ENCODE measurements around the gene RNF2. TPM values are rescaled to one million over a fixed set of nuclear protein-coding genes. Genes with fewer than 3 reads are reported as not detected.

Gene RNF2
- total and polyA plus RNA-seq, 8 donors, result 15.8 to 46.2 (median 39.0) TPM

DNA sequence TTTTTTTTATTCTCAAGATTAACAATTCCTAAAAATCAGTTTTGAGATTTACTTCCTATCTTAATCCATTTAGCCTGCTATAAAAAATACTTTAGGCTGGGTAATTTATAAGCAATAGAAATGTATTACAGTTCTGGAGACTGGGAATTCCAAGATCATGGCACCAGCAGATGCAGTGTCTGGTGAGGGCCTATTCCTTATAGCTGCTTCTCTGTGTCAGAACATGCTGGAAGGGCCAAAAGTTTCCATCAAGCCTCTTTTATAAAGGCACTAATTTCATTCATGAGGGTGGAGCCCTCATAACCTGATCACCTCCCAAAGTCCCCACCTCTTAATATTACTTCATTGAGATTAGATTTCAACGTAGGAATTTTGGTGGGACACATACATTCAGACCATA, 41.7 kb downstream of the RNF2 start:
- Histone ChIP-seq H3K27me3 (no peaks in the 10 kb centered on the region), H3K4me1 (no peaks in the 10 kb centered on the region), H3K27ac (no peak overlapping the region), H3K4me3 (no peak overlapping the region), H3K36me3 (peaks cover 0 to 33% of the 10 kb centered on the region in 2 donors), H3K9me3 (no peaks in the 10 kb centered on the region)
- DNase-seq, result no peak
- TF ChIP-seq, protein P1, sequence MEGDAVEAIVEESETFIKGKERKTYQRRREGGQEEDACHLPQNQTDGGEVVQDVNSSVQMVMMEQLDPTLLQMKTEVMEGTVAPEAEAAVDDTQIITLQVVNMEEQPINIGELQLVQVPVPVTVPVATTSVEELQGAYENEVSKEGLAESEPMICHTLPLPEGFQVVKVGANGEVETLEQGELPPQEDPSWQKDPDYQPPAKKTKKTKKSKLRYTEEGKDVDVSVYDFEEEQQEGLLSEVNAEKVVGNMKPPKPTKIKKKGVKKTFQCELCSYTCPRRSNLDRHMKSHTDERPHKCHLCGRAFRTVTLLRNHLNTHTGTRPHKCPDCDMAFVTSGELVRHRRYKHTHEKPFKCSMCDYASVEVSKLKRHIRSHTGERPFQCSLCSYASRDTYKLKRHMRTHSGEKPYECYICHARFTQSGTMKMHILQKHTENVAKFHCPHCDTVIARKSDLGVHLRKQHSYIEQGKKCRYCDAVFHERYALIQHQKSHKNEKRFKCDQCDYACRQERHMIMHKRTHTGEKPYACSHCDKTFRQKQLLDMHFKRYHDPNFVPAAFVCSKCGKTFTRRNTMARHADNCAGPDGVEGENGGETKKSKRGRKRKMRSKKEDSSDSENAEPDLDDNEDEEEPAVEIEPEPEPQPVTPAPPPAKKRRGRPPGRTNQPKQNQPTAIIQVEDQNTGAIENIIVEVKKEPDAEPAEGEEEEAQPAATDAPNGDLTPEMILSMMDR (IDR thresholded peaks at IDR 0.05), result no peak
- ATAC-seq, result no peak
- intact Hi-C loops (cut with DNase I), result no loop called here

DNA sequence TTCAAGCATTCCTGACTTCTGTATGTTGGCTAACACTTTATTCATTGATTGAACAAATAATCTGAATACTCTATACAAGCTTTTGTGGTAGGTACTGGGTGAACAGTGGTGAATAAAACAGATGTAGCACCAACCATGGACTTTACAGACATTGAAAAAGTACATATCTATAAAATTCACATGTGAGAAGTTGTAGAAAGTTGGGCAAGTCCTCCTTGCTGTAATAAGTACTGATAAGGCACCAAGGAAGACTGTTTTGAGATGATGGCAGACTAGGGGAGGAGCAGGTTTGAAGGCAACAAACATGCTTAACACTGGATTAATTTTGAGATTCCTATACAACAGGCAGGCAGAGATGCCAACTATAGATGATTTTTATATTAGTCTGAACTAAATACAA, 42.4 kb downstream of the RNF2 start:
- Histone ChIP-seq H3K36me3 (peaks cover 0 to 35% of the 10 kb centered on the region in 2 donors), H3K9me3 (no peaks in the 10 kb centered on the region), H3K4me1 (no peaks in the 10 kb centered on the region), H3K27ac (no peak overlapping the region), H3K27me3 (no peaks in the 10 kb centered on the region), H3K4me3 (no peak overlapping the region)
- intact Hi-C loops (cut with DNase I), result no loop called here
- DNase-seq (no peak), ATAC-seq (no peak)
- TF ChIP-seq, protein P1 (IDR thresholded peaks at IDR 0.05), result no peak

DNA sequence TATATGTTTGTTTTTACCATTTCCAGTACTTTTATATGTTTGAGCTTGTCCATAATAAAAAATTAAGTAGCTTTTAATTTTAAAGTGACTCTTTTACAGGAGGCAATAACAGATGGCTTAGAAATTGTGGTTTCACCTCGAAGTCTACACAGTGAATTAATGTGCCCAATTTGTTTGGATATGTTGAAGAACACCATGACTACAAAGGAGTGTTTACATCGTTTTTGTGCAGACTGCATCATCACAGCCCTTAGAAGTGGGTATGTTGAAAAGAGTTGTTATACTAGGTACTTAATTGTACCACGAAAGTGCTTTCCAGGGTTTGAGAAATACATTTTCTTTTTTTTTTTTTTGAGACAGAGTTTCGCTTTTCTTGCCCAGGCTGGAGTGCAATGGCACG, 46.1 kb downstream of the RNF2 start:
- ATAC-seq (no peak), DNase-seq (no peak)
- TF ChIP-seq, protein P1 (IDR thresholded peaks at IDR 0.05), result no peak
- Histone ChIP-seq H3K9me3 (no peaks in the 10 kb centered on the region), H3K4me1 (no peaks in the 10 kb centered on the region), H3K27ac (no peak overlapping the region), H3K27me3 (no peaks in the 10 kb centered on the region), H3K4me3 (no peak overlapping the region), H3K36me3 (peaks cover 0 to 57% of the 10 kb centered on the region in 2 donors)
- intact Hi-C loops (cut with DNase I), result no loop called here

DNA sequence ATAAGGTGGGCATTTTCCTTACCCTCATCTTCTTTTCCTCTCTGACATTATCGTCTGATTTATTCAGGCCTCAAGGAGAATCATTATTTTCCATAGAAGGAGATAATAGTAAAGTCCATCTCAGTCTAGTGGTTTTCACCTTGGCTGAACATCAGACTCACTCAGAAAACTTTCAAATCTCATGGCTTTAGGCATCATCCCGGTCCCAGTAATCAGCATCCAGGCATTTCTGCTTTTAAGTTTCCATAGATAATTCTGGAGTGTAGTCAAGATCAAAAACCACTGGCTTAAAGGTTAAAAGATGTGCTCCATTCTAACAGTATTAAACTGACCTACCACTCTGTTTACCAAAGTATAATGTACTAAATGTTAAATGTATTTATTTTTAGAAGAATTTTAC, 49.4 kb downstream of the RNF2 start:
- no peak overlapping the region for H3K4me3 ChIP-seq
- TF ChIP-seq, protein P1 (IDR thresholded peaks at IDR 0.05), result no peak
- no peaks in the 10 kb centered on the region for H3K4me1 ChIP-seq
- intact Hi-C loops (cut with DNase I), result no loop called here
- ATAC-seq (no peak), DNase-seq (no peak)
- peaks cover 0 to 51% of the 10 kb centered on the region in 2 donors for H3K36me3 ChIP-seq
- no peaks in the 10 kb centered on the region for H3K27me3 ChIP-seq
- H3K27ac ChIP-seq, result no peak overlapping the region
- no peaks in the 10 kb centered on the region for H3K9me3 ChIP-seq

DNA sequence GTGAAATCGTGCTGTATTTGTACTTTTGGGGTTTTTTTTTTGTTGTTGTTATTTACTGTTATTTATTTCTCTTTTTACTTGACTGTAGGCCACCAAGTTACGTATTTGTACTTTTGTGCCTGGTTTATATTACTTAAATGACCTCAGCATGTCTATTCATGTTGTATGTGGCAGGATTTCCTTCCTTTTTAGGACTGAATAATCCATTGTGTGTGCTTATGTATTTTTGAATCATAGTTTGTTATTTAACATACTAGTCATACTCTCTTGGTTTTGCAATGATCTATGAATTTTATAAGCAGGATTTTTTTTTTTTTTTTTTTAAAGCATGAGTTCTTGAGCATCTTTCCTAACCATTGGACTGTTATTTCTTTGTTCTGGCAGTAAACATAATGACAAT, 51.2 kb downstream of the RNF2 start:
- Histone ChIP-seq H3K27ac (no peak overlapping the region), H3K4me1 (no peaks in the 10 kb centered on the region), H3K36me3 (peaks cover 0 to 63% of the 10 kb centered on the region in 2 donors), H3K9me3 (no peaks in the 10 kb centered on the region), H3K4me3 (no peak overlapping the region), H3K27me3 (no peaks in the 10 kb centered on the region)
- TF ChIP-seq, protein P1 (IDR thresholded peaks at IDR 0.05), result no peak
- ATAC-seq, result no peak
- intact Hi-C loops (cut with DNase I), result no loop called here
- DNase-seq, result no peak
